HCT116 (cell line): Measurements from ENCODE around the gene RLBP1. TPM values are rescaled to one million over a fixed set of nuclear protein-coding genes. Genes with fewer than 3 reads are reported as not detected.

Experiments
- ATAC-seq: fragments of 200-7000 bp; cut with Tn5 transposase; 2 replicates; pipeline ENCODE4 v1.9.1; 2020; ENCODE audit warnings: mild to moderate bottlenecking, moderate library complexity
- BruUV-seq: library from RNA; stranded (reverse); fragments of 400-500 nt; replicated peaks from 2 replicates; lab custom pipeline; 2021; lab: Mats Ljungman, UMichigan
- CTCF ChIA-PET: fragments of 300-600 bp; sonication (Branson Sonifier 250); formaldehyde crosslinking; loops from one replicate; lab custom pipeline; 2021; ENCODE audit warnings: antibody characterized with exemption; lab: Charles Lee
- POLR2A ChIA-PET: fragments of 300-600, 350-600 bp; sonication (Branson Sonifier 250); formaldehyde crosslinking; loops from one replicate; lab custom pipeline; 2021; ENCODE audit warnings: antibody characterized with exemption; lab: Charles Lee
- RAD21 ChIA-PET, 2 experiments: fragments of 300-600 bp; sonication (Branson Sonifier 250); formaldehyde crosslinking; loops; one replicate each; lab custom pipeline; 2023; ENCODE audit warnings: low total read pairs in 2 of 2; ENCODE audit not compliant: uncharacterized antibody in 2 of 2, unreplicated experiment in 2 of 2, low non-redundant PET in 1 of 2; lab: Charles Lee
- DNase-seq: peaks from one replicate; pipeline ENCODE4 v3.0.0-alpha.2; 2010; ENCODE audit warnings: low read depth, low spot score
- H2AFZ ChIP-seq: fragments of 200-600 bp; shearing (Covaris generic), sonication (generic); 2 replicates; pipeline ENCODE4 v1.6.1; 2017; ENCODE audit warnings: low read depth, mixed run types, mixed read lengths, antibody characterized with exemption, low read length; ENCODE audit not compliant: poor library complexity, severe bottlenecking
- H3K27ac ChIP-seq: 2 replicates; pipeline ENCODE4 v1.5.1; 2012; ENCODE audit warnings: low read depth, low read length
- H3K27me3 ChIP-seq: fragments of 200-600 bp; sonication (generic); 2 replicates; pipeline ENCODE4 v1.6.1; 2016; ENCODE audit warnings: mixed run types, low read length, mixed read lengths; ENCODE audit not compliant: insufficient read depth
- H3K36me3 ChIP-seq, 2 experiments: fragments of 200-500 bp in 1 of 2; fragments of 200-600 bp in 1 of 2; sonication (Bioruptor generic) in 1 of 2; sonication (generic) in 1 of 2; 2 replicates each; pipeline versions ENCODE4 v1.5.1 to v1.6.1; 2014 to 2016; ENCODE audit warnings: low read length in 2 of 2, inconsistent platforms in 1 of 2, mixed read lengths in 1 of 2, mixed run types in 1 of 2; ENCODE audit not compliant: insufficient read depth in 2 of 2, control insufficient read depth in 1 of 2
- H3K4me1 ChIP-seq, 2 experiments: fragments of 200-600 bp in 1 of 2; sonication (generic) in 1 of 2; 2 replicates each; pipeline versions ENCODE4 v1.5.1 to v1.6.1; 2012 to 2017; ENCODE audit warnings: low read length in 2 of 2, inconsistent platforms in 1 of 2, mild to moderate bottlenecking in 1 of 2, mixed read lengths in 1 of 2, mixed run types in 1 of 2, moderate library complexity in 1 of 2; ENCODE audit not compliant: insufficient read depth in 2 of 2, control insufficient read depth in 1 of 2
- H3K4me2 ChIP-seq: fragments of 200-600 bp; sonication (generic); 2 replicates; pipeline ENCODE4 v1.6.1; 2017; ENCODE audit warnings: mixed run types, low read length, mixed read lengths
- H3K4me3 ChIP-seq, 2 experiments: fragments of 200-600 bp in 1 of 2; sonication (generic) in 1 of 2; replicated peaks in 1 of 2; 2 replicates each; pipeline ENCODE4 v1.5.1; 2011 to 2016; ENCODE audit warnings: low read length in 2 of 2, control low read depth in 1 of 2, low read depth in 1 of 2, mild to moderate bottlenecking in 1 of 2, mixed read lengths in 1 of 2, mixed run types in 1 of 2
- H3K79me2 ChIP-seq: fragments of 200-600 bp; sonication (generic); 2 replicates; pipeline ENCODE4 v1.6.1; 2017; ENCODE audit warnings: mild to moderate bottlenecking, mixed run types, low read length, moderate library complexity, mixed read lengths; ENCODE audit not compliant: insufficient read depth
- H3K9ac ChIP-seq: fragments of 200-600 bp; sonication (generic); 2 replicates; pipeline ENCODE4 v1.6.1; 2016; ENCODE audit warnings: low read length, mixed read lengths
- H3K9me2 ChIP-seq: fragments of 200-600 bp; sonication (generic), shearing (Covaris generic); 2 replicates; pipeline ENCODE4 v1.6.1; 2017; ENCODE audit warnings: mixed run types, mild to moderate bottlenecking, moderate library complexity; ENCODE audit not compliant: insufficient read depth
- H3K9me3 ChIP-seq, 2 experiments: fragments of 200-500 bp in 1 of 2; fragments of 200-600 bp in 1 of 2; sonication (Bioruptor generic) in 1 of 2; sonication (generic) in 1 of 2; 2 replicates each; pipeline ENCODE4 v1.6.1; 2014 to 2017; ENCODE audit warnings: low read length in 2 of 2, mixed read lengths in 2 of 2, inconsistent platforms in 1 of 2, low read depth in 1 of 2, mild to moderate bottlenecking in 1 of 2, mixed run types in 1 of 2, moderate library complexity in 1 of 2; ENCODE audit not compliant: control insufficient read depth in 1 of 2, insufficient read depth in 1 of 2
- H4K20me1 ChIP-seq: fragments of 200-600 bp; sonication (generic), shearing (Covaris generic); 2 replicates; pipeline ENCODE4 v1.6.1; 2017; ENCODE audit warnings: mixed run types, mild to moderate bottlenecking, moderate library complexity; ENCODE audit not compliant: insufficient read depth
- ATF3 ChIP-seq: IDR thresholded peaks from 2 replicates; pipeline ENCODE4 v1.6.1; 2012
- CBX3 ChIP-seq: IDR thresholded peaks from 2 replicates; pipeline ENCODE4 v1.6.1; 2012; ENCODE audit warnings: low read depth
- CEBPB ChIP-seq: IDR thresholded peaks from 2 replicates; pipeline ENCODE4 v1.6.1; 2012; ENCODE audit warnings: low read depth
- EGR1 ChIP-seq: IDR thresholded peaks from 2 replicates; pipeline ENCODE4 v1.6.1; 2012; ENCODE audit warnings: low read depth
- ELF1 ChIP-seq: IDR thresholded peaks from 2 replicates; pipeline ENCODE4 v1.6.1; 2012; ENCODE audit warnings: low read depth, borderline replicate concordance
- FOSL1 ChIP-seq: IDR thresholded peaks from 2 replicates; pipeline ENCODE4 v1.6.1; 2012; ENCODE audit warnings: low read depth
- JUND ChIP-seq: IDR thresholded peaks from 2 replicates; pipeline ENCODE4 v1.6.1; 2012
- MAX ChIP-seq: IDR thresholded peaks from 2 replicates; pipeline ENCODE4 v1.6.1; 2012
- POLR2AphosphoS5 ChIP-seq: IDR thresholded peaks from 2 replicates; pipeline ENCODE4 v1.6.1; 2011; ENCODE audit warnings: mild to moderate bottlenecking, low read depth, low read length, moderate library complexity
- RAD21 ChIP-seq: IDR thresholded peaks from 2 replicates; pipeline ENCODE4 v1.6.1; 2012; ENCODE audit warnings: low read depth, mild to moderate bottlenecking
- REST ChIP-seq: IDR thresholded peaks from 2 replicates; pipeline ENCODE4 v1.6.1; 2012; ENCODE audit warnings: low read depth
- SIN3A ChIP-seq: IDR thresholded peaks from 2 replicates; pipeline ENCODE4 v1.6.1; 2012; ENCODE audit warnings: low read depth
- SP1 ChIP-seq: IDR thresholded peaks from 2 replicates; pipeline ENCODE4 v1.6.1; 2012; ENCODE audit warnings: low read depth
- SRF ChIP-seq: IDR thresholded peaks from 2 replicates; pipeline ENCODE4 v1.6.1; 2012; ENCODE audit warnings: low read depth
- YY1 ChIP-seq: IDR thresholded peaks from 2 replicates; pipeline ENCODE4 v1.6.1; 2011; ENCODE audit warnings: low read length, low read depth, moderate library complexity, mild to moderate bottlenecking; ENCODE audit not compliant: insufficient replicate concordance; ENCODE audit errors: extremely low read depth
- intact Hi-C: fragments of 100-400 bp; cut with micrococcal nuclease; formaldehyde crosslinking; loops from 2 replicates; pipeline ENCODE4 v1.10.0; 2022
- total RNA-seq: library from RNA; stranded (reverse); gene quantifications from one replicate; pipeline ENCODE4 v1.2.1, GENCODE V29; 2021; ENCODE audit not compliant: unreplicated experiment
- TF ChIP-seq, protein P1 (sequence below): IDR thresholded peaks from 2 replicates; pipeline ENCODE4 v1.6.1; 2011; ENCODE audit warnings: mild to moderate bottlenecking, low read length, moderate library complexity; ENCODE audit not compliant: insufficient replicate concordance; ENCODE audit errors: extremely low read depth

The RLBP1 gene
- total RNA-seq, 1 experiment from 2014 or later, result 0.12 TPM

- Histone ChIP-seq H3K9me3 (no peaks in the 10 kb centered on the region), H3K4me2 (peak overlapping the region; percentile 56), H3K4me3 (peak overlapping the region in 1 of 2 experiments; percentile 18; a peak in 2 of 4 replicates), H3K27ac (peak overlapping the region; percentile 79), H3K36me3 (no peaks in the 10 kb centered on the region), H3K4me1 (peaks cover 22 to 37% of the 10 kb centered on the region in 2 experiments), H3K79me2 (no peaks in the 10 kb centered on the region), H3K9ac (peak overlapping the region; percentile 44), H3K9me2 (no peaks in the 10 kb centered on the region), H4K20me1 (no peaks in the 10 kb centered on the region), H3K27me3 (no peaks in the 10 kb centered on the region), H2AFZ (peak overlapping the region; percentile 14)
- ChIA-PET CTCF (interaction anchor here (0.6 to 2.9 kb wide), 9 partner anchors 11 to 289 kb away, joined by 3 to 20 read pairs (median 5); no protein-coding TSS in a partner anchor), POLR2A (interaction anchor here (0.6 to 1.2 kb wide), 3 partner anchors 79 to 529 kb away, joined by 3 read pairs; partner anchors contain the start of genes ABHD2 and ISG20), RAD21 (no interaction called here)
- no TSS peak for BruUV-seq
- ATAC-seq (peak; percentile 75), DNase-seq (peak; percentile 91)
- peak; percentile 60 for TF ChIP-seq ATF3
- peak; percentile 64 for TF ChIP-seq MAX
- TF ChIP-seq FOSL1, result peak; percentile 98
- TF ChIP-seq CBX3, result peak; percentile 67
- no peak for TF ChIP-seq REST
- peak; percentile 95 for TF ChIP-seq SP1
- peak; percentile 97 for TF ChIP-seq JUND
- TF ChIP-seq ELF1, result no peak
- TF ChIP-seq YY1, result peak; percentile 51
- peak; percentile 85 for TF ChIP-seq EGR1
- TF ChIP-seq RAD21, result peak; percentile 17; the same call in 1 of the 2 replicates
- no peak; the same call in 1 of the 2 replicates for TF ChIP-seq CEBPB
- TF ChIP-seq POLR2AphosphoS5, result peak; percentile 38; the same call in 1 of the 2 replicates
- TF ChIP-seq, protein P1, sequence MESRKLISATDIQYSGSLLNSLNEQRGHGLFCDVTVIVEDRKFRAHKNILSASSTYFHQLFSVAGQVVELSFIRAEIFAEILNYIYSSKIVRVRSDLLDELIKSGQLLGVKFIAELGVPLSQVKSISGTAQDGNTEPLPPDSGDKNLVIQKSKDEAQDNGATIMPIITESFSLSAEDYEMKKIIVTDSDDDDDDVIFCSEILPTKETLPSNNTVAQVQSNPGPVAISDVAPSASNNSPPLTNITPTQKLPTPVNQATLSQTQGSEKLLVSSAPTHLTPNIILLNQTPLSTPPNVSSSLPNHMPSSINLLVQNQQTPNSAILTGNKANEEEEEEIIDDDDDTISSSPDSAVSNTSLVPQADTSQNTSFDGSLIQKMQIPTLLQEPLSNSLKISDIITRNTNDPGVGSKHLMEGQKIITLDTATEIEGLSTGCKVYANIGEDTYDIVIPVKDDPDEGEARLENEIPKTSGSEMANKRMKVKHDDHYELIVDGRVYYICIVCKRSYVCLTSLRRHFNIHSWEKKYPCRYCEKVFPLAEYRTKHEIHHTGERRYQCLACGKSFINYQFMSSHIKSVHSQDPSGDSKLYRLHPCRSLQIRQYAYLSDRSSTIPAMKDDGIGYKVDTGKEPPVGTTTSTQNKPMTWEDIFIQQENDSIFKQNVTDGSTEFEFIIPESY, result no peak
- TF ChIP-seq SRF, result peak; percentile 86
- peak; percentile 89 for TF ChIP-seq SIN3A
- intact Hi-C loops, result no loop called here
These were observed 53.9 kb downstream of the RLBP1 start for GRCh38 chr15:89167267-89168176.
